WTC11 (cell line): ENCODE data around the gene MSL3B.

ENCODE experiments used
- ATAC-seq: fragments of 200-7000 bp; cut with Tn5 transposase; 2 replicates; pipeline ENCODE4 v1.10.0; 2021; ENCODE audit warnings: mild to moderate bottlenecking, moderate library complexity
- CTCF ChIA-PET: fragments of 300-600 bp; sonication (Branson Sonifier 250); formaldehyde crosslinking; loops from one replicate; lab custom pipeline; 2021; ENCODE audit warnings: antibody characterized with exemption; lab: Charles Lee
- POLR2A ChIA-PET: fragments of 350-600 bp; sonication (Branson Sonifier 250); formaldehyde crosslinking; loops from one replicate; lab custom pipeline; 2021; ENCODE audit warnings: antibody characterized with exemption; lab: Charles Lee
- DNase-seq: peaks from one replicate; pipeline ENCODE4 v3.0.0; 2021; ENCODE audit warnings: low spot score
- H3K27ac Mint-ChIP-seq: 2 replicates; pipeline ENCODE4 v1.8.0; 2021; ENCODE audit warnings: mixed read lengths
- H3K27me3 Mint-ChIP-seq: 2 replicates; pipeline ENCODE4 v1.8.0; 2021; ENCODE audit warnings: low read depth, mild to moderate bottlenecking, moderate library complexity, mixed read lengths
- H3K36me3 Mint-ChIP-seq: 2 replicates; pipeline ENCODE4 v1.8.0; 2021; ENCODE audit warnings: mixed read lengths
- H3K4me1 Mint-ChIP-seq: 2 replicates; pipeline ENCODE4 v1.8.0; 2022; ENCODE audit warnings: mixed read lengths
- H3K4me3 Mint-ChIP-seq: 2 replicates; pipeline ENCODE4 v1.8.0; 2021; ENCODE audit warnings: mild to moderate bottlenecking, moderate library complexity, mixed read lengths
- H3K9me3 Mint-ChIP-seq: 2 replicates; pipeline ENCODE4 v1.8.0; 2021; ENCODE audit warnings: mixed read lengths
- ELF4 ChIP-seq: sonication (generic); formaldehyde crosslinking; IDR thresholded peaks from 2 replicates; pipeline ENCODE4 v1.8.1; 2022; ENCODE audit warnings: low read depth, mild to moderate bottlenecking, moderate library complexity, missing genetic modification reagents
- ESRRA ChIP-seq: sonication (generic); formaldehyde crosslinking; IDR thresholded peaks from 2 replicates; pipeline ENCODE4 v1.8.1; 2022; ENCODE audit warnings: mild to moderate bottlenecking, missing genetic modification reagents, borderline replicate concordance
- MXD4 ChIP-seq: fragments of 250-450 bp; sonication (Bioruptor Pico); IDR thresholded peaks from 2 replicates; pipeline ENCODE4 v1.8.0; 2021; ENCODE audit warnings: mild to moderate bottlenecking, moderate library complexity, borderline replicate concordance
- NR1H2 ChIP-seq: sonication (generic); formaldehyde crosslinking; IDR thresholded peaks from 2 replicates; pipeline ENCODE4 v1.9.0; 2021; ENCODE audit warnings: mild to moderate bottlenecking, moderate library complexity, missing genetic modification reagents
- NR3C1 ChIP-seq: sonication (generic); formaldehyde crosslinking; conservative IDR thresholded peaks from 2 replicates; pipeline ENCODE4 v1.8.1; 2023; ENCODE audit warnings: low read depth, mild to moderate bottlenecking, missing genetic modification reagents
- SMAD3 ChIP-seq: sonication (generic); formaldehyde crosslinking; IDR thresholded peaks from 2 replicates; pipeline ENCODE4 v1.8.0; 2022; ENCODE audit warnings: missing genetic modification reagents, mild to moderate bottlenecking, borderline replicate concordance
- TEAD1 ChIP-seq: sonication (generic); formaldehyde crosslinking; IDR thresholded peaks from 2 replicates; pipeline ENCODE4 v1.8.0; 2022; ENCODE audit warnings: mild to moderate bottlenecking, missing genetic modification reagents
- TEAD4 ChIP-seq: sonication (generic); formaldehyde crosslinking; IDR thresholded peaks from 2 replicates; pipeline ENCODE4 v1.8.0; 2022; ENCODE audit warnings: mild to moderate bottlenecking, missing genetic modification reagents
- TP53 ChIP-seq: sonication (generic); formaldehyde crosslinking; IDR thresholded peaks from 2 replicates; pipeline ENCODE4 v1.8.1; 2023; ENCODE audit warnings: mild to moderate bottlenecking, missing genetic modification reagents
- ZNF121 ChIP-seq: sonication (generic); formaldehyde crosslinking; IDR thresholded peaks from 2 replicates; pipeline ENCODE4 v1.8.0; 2023; ENCODE audit warnings: missing genetic modification reagents
- ZNF232 ChIP-seq: sonication (generic); formaldehyde crosslinking; IDR thresholded peaks from 2 replicates; pipeline ENCODE4 v1.8.0; 2022; ENCODE audit warnings: mild to moderate bottlenecking, missing genetic modification reagents
- TF ChIP-seq, protein P1 (sequence below): sonication (generic); formaldehyde crosslinking; IDR thresholded peaks from 2 replicates; pipeline ENCODE4 v1.8.1; 2023; ENCODE audit warnings: mild to moderate bottlenecking, moderate library complexity, missing genetic modification reagents
- TF ChIP-seq, protein P2 (sequence below): sonication (generic); formaldehyde crosslinking; IDR thresholded peaks from 2 replicates; pipeline ENCODE4 v1.8.1; 2023; ENCODE audit warnings: mild to moderate bottlenecking, missing genetic modification reagents
- TF ChIP-seq, protein P3 (sequence below): fragments of 250-450 bp; sonication (Bioruptor Pico); IDR thresholded peaks from 2 replicates; pipeline ENCODE4 v1.8.0; 2021; ENCODE audit warnings: mild to moderate bottlenecking
- TF ChIP-seq, protein P4 (sequence below): sonication (generic); formaldehyde crosslinking; IDR thresholded peaks from 2 replicates; pipeline ENCODE4 v1.8.1; 2023; ENCODE audit warnings: mild to moderate bottlenecking, missing genetic modification reagents, moderate library complexity
- TF ChIP-seq, protein P5 (sequence below): fragments of 200-600 bp; IDR thresholded peaks from 2 replicates; pipeline ENCODE4 v1.8.0; 2022; ENCODE audit warnings: antibody characterized with exemption
- TF ChIP-seq, protein P6 (sequence below): fragments of 250-450 bp; sonication (Bioruptor Pico); IDR thresholded peaks from 2 replicates; pipeline ENCODE4 v2.1.2; 2022; ENCODE audit warnings: mild to moderate bottlenecking, moderate library complexity
- TF ChIP-seq, protein P7 (sequence below): sonication (generic); formaldehyde crosslinking; IDR thresholded peaks from 2 replicates; pipeline ENCODE4 v1.8.0; 2023; ENCODE audit warnings: mild to moderate bottlenecking, missing genetic modification reagents
- TF ChIP-seq, protein P8 (sequence below): sonication (generic); formaldehyde crosslinking; IDR thresholded peaks from 2 replicates; pipeline ENCODE4 v1.8.0; 2022; ENCODE audit warnings: mild to moderate bottlenecking, missing genetic modification reagents

MSL3B gene

DNA sequence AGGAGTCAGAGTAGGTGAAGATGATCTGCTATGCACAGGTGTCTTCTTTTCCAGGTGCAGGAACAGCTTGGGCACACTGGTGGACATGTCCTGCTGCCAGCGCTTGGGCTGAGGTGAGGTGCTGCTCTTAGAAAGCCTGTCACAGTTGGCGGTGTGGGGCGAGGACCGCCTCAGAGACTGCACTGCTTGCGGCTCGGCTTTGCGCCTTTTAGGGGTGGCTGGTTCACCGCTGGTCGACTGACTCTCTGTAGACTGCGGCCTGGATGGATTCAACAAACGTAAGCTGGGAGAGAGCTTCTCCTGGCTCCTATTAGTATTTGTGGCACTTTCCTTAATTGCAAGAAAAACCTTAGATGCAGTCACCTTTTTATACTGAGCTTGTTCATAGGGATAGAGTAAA is 1.7 kb downstream of the MSL3B start:
- no peak for ATAC-seq
- H3K4me3 Mint-ChIP-seq: no peak overlapping the region
- ChIA-PET POLR2A (no interaction called here), CTCF (interaction anchor here (2.3 kb wide), 1 partner anchor 9 kb away, joined by 7 read pairs; no protein-coding TSS in a partner anchor)
- H3K4me1 Mint-ChIP-seq: peaks cover 28% of the 10 kb centered on the region
- peaks cover 27% of the 10 kb centered on the region for H3K9me3 Mint-ChIP-seq
- peaks cover 35% of the 10 kb centered on the region for H3K36me3 Mint-ChIP-seq
- H3K27ac Mint-ChIP-seq: no peak overlapping the region
- DNase-seq: no peak
- peaks cover 25% of the 10 kb centered on the region for H3K27me3 Mint-ChIP-seq
- TF ChIP-seq, protein P1, sequence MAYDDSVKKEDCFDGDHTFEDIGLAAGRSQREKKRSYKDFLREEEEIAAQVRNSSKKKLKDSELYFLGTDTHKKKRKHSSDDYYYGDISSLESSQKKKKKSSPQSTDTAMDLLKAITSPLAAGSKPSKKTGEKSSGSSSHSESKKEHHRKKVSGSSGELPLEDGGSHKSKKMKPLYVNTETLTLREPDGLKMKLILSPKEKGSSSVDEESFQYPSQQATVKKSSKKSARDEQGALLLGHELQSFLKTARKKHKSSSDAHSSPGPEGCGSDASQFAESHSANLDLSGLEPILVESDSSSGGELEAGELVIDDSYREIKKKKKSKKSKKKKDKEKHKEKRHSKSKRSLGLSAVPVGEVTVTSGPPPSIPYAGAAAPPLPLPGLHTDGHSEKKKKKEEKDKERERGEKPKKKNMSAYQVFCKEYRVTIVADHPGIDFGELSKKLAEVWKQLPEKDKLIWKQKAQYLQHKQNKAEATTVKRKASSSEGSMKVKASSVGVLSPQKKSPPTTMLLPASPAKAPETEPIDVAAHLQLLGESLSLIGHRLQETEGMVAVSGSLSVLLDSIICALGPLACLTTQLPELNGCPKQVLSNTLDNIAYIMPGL (CRISPR knock-in tag): no peak
- TF ChIP-seq ZNF121 (CRISPR knock-in tag) (no peak), SMAD3 (CRISPR knock-in tag) (no peak), TEAD4 (CRISPR knock-in tag) (no peak), TEAD1 (CRISPR knock-in tag) (no peak), NR3C1 (no peak), ESRRA (no peak)
- TF ChIP-seq, protein P2, sequence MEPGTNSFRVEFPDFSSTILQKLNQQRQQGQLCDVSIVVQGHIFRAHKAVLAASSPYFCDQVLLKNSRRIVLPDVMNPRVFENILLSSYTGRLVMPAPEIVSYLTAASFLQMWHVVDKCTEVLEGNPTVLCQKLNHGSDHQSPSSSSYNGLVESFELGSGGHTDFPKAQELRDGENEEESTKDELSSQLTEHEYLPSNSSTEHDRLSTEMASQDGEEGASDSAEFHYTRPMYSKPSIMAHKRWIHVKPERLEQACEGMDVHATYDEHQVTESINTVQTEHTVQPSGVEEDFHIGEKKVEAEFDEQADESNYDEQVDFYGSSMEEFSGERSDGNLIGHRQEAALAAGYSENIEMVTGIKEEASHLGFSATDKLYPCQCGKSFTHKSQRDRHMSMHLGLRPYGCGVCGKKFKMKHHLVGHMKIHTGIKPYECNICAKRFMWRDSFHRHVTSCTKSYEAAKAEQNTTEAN (CRISPR knock-in tag): no peak
- TF ChIP-seq, protein P3, sequence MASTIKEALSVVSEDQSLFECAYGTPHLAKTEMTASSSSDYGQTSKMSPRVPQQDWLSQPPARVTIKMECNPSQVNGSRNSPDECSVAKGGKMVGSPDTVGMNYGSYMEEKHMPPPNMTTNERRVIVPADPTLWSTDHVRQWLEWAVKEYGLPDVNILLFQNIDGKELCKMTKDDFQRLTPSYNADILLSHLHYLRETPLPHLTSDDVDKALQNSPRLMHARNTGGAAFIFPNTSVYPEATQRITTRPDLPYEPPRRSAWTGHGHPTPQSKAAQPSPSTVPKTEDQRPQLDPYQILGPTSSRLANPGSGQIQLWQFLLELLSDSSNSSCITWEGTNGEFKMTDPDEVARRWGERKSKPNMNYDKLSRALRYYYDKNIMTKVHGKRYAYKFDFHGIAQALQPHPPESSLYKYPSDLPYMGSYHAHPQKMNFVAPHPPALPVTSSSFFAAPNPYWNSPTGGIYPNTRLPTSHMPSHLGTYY: no peak
- TF ChIP-seq, protein P4, sequence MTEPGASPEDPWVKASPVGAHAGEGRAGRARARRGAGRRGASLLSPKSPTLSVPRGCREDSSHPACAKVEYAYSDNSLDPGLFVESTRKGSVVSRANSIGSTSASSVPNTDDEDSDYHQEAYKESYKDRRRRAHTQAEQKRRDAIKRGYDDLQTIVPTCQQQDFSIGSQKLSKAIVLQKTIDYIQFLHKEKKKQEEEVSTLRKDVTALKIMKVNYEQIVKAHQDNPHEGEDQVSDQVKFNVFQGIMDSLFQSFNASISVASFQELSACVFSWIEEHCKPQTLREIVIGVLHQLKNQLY (CRISPR knock-in tag): no peak

- ATAC-seq (peak; percentile 60), DNase-seq (peak; percentile 32)
- peak overlapping the region; percentile 36; the same call in 1 of the 2 replicates for H3K4me3 Mint-ChIP-seq
- H3K36me3 Mint-ChIP-seq: peaks cover 35% of the 10 kb centered on the region
- peaks cover 19% of the 10 kb centered on the region for H3K27me3 Mint-ChIP-seq
- no peak overlapping the region for H3K27ac Mint-ChIP-seq
- CTCF ChIA-PET: interaction anchor here (0.9 kb wide), 1 partner anchor 9 kb away, joined by 3 read pairs; no protein-coding TSS in a partner anchor
- H3K4me1 Mint-ChIP-seq: peaks cover 28% of the 10 kb centered on the region
- peaks cover 28% of the 10 kb centered on the region for H3K9me3 Mint-ChIP-seq
- POLR2A ChIA-PET: no interaction called here
- TF ChIP-seq TP53 (CRISPR knock-in tag): no peak
- TF ChIP-seq, protein P2 (CRISPR knock-in tag): no peak
- no peak for TF ChIP-seq MXD4
- TF ChIP-seq ZNF232 (CRISPR knock-in tag): no peak
- TF ChIP-seq, protein P5, sequence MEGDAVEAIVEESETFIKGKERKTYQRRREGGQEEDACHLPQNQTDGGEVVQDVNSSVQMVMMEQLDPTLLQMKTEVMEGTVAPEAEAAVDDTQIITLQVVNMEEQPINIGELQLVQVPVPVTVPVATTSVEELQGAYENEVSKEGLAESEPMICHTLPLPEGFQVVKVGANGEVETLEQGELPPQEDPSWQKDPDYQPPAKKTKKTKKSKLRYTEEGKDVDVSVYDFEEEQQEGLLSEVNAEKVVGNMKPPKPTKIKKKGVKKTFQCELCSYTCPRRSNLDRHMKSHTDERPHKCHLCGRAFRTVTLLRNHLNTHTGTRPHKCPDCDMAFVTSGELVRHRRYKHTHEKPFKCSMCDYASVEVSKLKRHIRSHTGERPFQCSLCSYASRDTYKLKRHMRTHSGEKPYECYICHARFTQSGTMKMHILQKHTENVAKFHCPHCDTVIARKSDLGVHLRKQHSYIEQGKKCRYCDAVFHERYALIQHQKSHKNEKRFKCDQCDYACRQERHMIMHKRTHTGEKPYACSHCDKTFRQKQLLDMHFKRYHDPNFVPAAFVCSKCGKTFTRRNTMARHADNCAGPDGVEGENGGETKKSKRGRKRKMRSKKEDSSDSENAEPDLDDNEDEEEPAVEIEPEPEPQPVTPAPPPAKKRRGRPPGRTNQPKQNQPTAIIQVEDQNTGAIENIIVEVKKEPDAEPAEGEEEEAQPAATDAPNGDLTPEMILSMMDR: 0 out of 2 replicates have a peak, but pooled peaks have one; percentile 29
Observed at GRCh38 chr2:233865838-233866237, 2.3 kb downstream of the MSL3B start.

DNA sequence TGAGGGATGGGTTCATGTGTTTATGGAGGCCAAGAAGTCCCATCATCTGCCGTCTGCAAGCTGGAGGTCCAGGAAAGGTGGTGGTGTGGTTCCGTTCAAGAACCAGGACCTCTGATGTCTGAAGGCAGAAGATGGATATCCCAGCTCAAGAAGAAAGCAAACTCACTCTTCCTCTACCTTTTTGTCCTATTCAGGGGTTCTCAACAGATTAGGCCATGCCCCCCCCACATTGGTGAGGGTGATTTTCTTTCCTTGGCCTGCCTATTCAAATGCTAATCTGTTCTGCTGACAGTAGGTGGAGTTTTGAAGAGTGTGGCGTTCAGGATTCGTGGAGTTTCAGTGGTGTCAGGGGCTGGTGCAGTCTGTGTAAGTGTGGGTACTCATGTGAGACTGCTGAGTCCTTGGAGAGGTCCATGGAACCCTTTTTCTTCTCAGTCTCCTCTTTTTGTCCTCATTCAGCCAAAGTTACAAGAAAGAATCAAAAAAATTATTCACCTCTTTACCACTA is 5.9 kb downstream of the MSL3B start:
- H3K4me1 Mint-ChIP-seq: peaks cover 28% of the 10 kb centered on the region
- H3K27me3 Mint-ChIP-seq: no peaks in the 10 kb centered on the region
- ChIA-PET POLR2A (no interaction called here), CTCF (no interaction called here)
- ATAC-seq: peak; percentile 69
- no peak for DNase-seq
- H3K27ac Mint-ChIP-seq: no peak overlapping the region
- H3K36me3 Mint-ChIP-seq: peaks cover 33% of the 10 kb centered on the region
- peaks cover 15% of the 10 kb centered on the region for H3K9me3 Mint-ChIP-seq
- no peak overlapping the region for H3K4me3 Mint-ChIP-seq
- TF ChIP-seq, protein P6, sequence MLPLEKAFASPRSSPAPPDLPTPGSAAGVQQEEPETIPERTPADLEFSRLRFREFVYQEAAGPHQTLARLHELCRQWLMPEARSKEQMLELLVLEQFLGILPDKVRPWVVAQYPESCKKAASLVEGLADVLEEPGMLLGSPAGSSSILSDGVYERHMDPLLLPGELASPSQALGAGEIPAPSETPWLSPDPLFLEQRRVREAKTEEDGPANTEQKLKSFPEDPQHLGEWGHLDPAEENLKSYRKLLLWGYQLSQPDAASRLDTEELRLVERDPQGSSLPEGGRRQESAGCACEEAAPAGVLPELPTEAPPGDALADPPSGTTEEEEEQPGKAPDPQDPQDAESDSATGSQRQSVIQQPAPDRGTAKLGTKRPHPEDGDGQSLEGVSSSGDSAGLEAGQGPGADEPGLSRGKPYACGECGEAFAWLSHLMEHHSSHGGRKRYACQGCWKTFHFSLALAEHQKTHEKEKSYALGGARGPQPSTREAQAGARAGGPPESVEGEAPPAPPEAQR: no peak
- no peak for TF ChIP-seq NR1H2
- TF ChIP-seq, protein P7, sequence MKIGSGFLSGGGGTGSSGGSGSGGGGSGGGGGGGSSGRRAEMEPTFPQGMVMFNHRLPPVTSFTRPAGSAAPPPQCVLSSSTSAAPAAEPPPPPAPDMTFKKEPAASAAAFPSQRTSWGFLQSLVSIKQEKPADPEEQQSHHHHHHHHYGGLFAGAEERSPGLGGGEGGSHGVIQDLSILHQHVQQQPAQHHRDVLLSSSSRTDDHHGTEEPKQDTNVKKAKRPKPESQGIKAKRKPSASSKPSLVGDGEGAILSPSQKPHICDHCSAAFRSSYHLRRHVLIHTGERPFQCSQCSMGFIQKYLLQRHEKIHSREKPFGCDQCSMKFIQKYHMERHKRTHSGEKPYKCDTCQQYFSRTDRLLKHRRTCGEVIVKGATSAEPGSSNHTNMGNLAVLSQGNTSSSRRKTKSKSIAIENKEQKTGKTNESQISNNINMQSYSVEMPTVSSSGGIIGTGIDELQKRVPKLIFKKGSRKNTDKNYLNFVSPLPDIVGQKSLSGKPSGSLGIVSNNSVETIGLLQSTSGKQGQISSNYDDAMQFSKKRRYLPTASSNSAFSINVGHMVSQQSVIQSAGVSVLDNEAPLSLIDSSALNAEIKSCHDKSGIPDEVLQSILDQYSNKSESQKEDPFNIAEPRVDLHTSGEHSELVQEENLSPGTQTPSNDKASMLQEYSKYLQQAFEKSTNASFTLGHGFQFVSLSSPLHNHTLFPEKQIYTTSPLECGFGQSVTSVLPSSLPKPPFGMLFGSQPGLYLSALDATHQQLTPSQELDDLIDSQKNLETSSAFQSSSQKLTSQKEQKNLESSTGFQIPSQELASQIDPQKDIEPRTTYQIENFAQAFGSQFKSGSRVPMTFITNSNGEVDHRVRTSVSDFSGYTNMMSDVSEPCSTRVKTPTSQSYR: no peak
- TF ChIP-seq ELF4: no peak
- TF ChIP-seq, protein P8, sequence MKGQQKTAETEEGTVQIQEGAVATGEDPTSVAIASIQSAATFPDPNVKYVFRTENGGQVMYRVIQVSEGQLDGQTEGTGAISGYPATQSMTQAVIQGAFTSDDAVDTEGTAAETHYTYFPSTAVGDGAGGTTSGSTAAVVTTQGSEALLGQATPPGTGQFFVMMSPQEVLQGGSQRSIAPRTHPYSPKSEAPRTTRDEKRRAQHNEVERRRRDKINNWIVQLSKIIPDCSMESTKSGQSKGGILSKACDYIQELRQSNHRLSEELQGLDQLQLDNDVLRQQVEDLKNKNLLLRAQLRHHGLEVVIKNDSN (CRISPR knock-in tag): no peak
